ENCODE results near the gene EXD1.
"Not testable (repeated sequence)": the region's sequence is repeated elsewhere in the genome, so short reads cannot be mapped to it uniquely, and the experiment has no call there.

EXD1 gene

DNA sequence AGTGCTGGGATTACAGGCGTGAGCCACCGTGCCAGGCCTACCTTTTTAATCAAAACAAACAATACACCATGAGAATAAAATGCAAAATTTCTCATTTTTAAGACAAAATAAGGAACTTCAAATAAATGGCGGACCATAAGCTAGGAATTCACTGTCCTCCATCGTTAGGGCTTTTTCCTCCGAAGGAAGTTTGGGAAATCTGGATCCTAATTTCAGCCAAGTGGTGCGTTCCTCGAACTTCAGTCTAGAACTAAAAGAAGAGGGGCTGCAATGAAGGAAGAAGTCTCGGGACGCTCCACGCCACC lies 260 bp downstream of the EXD1 start:
- FAIRE-seq: no peak

- no peak for FAIRE-seq
Observed at GRCh38 chr15:41219381-41219780, 11.2 kb downstream of the EXD1 start.

DNA sequence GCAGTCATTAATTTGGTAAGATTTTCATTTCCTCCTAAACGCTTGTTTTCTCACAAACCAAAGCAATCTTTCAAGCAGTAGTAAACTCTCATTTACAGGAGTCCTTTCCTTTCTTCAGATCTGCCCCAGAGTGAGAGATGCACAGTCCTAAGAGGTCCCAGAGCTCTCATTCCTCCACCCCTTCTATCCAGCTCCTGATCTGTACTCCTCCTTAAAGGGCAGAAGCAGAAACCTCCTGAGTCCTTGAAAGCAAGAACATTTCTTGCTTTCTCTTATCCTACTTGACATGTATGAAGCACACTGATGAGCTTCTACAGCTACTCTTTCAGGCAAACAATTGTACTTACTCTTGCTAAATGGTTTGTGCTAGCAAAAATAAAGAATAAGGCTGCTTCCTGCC lies 11.7 kb downstream of the EXD1 start:
- no peak for FAIRE-seq

GRCh38 chr15:41215708-41216107 lies 14.8 kb downstream of the EXD1 start:
- no peak for FAIRE-seq

GRCh38 chr15:41207687-41208448 lies 22.7 kb downstream of the EXD1 start:
- FAIRE-seq: no peak

DNA sequence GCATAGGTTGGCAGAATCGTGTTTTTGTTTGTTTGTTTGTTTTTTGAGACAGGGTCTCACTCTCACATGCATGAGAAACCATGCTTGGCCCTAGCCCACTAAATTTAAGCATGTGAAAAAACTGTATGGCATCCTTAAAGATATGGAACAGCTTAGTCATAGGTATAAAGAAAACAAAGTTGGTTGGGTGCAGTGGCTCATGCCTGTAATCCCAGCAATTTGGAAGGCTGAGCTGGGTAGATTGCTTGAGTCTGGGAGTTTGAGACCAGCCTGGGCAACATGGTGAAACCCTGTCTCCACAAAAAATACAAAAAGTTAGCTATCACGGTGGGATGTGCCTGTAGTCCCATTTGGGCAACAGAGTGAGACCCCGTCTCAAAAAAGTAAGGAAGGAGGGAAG lies 25.2 kb downstream of the EXD1 start:
- FAIRE-seq: no peak

GRCh38 chr15:41203395-41203794 lies 27.2 kb downstream of the EXD1 start:
- no peak for FAIRE-seq

- no peak for FAIRE-seq
Observed at GRCh38 chr15:41199470-41199869, 31.1 kb downstream of the EXD1 start.

DNA sequence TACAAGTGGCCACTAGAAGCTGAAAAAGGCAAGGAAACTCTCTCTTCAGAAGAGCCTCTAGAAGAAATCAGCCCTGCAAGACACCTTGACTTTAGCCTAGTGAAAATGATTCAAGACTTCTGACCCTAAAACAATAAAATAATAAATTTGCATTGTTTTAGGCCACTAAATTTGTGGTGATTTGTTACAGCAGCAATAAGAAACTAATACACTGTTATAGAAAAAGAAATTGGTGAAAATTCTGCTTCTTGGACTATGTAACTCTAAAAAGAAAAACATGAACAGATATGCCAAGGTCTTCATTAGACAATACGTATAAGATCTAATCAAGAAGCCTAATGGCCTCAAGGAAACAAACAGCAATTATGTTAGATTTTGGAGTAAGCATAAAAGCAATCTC lies 36.1 kb downstream of the EXD1 start:
- FAIRE-seq: no peak

GRCh38 chr15:41183581-41183980 lies 47.0 kb downstream of the EXD1 start:
- no peak for FAIRE-seq

GRCh38 chr15:41182266-41182665 lies 48.3 kb downstream of the EXD1 start:
- FAIRE-seq: no peak

DNA sequence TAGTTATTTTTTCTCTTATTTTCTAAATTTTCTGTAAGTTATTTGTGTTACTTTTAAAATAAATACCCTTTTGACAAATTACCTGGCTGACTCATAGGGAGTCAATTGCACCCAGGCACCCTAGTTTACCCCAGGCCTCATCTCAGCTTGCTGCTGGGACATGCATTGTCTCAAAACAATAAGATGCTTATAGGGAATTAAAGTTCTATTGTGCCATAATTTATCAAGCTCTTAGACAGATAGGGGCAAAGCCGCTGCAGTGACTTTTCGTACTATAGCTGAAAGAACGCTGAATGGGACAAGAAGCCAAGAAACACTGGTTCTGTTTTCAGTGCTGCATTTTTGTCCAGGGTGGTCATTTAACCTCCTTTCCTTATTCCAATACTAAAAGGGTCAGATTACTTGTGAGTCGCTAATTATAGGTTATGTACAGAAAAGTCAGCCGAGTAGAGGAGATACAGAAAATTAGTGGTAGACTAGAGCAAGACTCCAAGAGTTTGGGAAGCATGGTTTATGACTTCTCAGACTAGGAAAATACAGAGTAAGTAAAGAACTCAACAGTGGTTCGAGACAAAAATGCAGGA lies 50.3 kb downstream of the EXD1 start:
- FAIRE-seq: no peak

GRCh38 chr15:41169781-41170180 lies 60.8 kb downstream of the EXD1 start:
- no peak for FAIRE-seq

DNA sequence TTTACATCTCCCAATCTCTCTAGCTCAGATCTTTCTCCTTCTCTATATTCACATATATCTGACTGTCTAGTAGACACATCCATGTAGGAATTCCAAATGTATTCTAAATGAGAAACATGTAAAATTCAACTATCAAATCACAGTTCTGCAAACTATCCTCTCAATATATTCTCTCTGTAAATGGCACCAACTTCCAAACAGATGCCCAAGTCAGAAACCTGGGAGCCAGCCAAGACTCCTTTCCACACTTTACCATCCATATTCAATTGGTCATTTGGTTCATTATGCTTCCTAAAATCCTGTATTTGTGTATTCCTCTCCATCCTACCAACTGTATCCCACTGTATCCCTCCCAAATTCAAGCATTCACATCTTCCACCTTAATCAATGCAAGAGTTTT lies 61.5 kb downstream of the EXD1 start:
- no peak for FAIRE-seq

DNA sequence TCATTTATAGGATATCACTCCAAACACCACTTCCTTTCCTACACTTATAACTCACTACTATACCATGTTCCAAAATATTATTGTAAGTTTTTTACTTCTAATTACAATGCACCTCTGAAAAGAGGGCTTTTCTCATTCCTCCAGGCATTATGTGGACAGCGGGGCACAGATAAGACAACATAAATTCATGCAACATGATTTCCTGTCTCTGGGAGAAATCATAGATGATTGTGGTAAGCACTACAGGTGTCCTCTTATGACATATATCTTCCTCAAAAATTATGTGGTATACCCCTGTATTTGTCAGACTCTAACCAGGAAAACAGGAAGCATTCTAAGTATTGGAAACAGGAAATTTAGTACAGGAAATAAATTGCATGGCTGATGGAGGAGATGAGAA lies 68.8 kb downstream of the EXD1 start:
- FAIRE-seq: no peak

DNA sequence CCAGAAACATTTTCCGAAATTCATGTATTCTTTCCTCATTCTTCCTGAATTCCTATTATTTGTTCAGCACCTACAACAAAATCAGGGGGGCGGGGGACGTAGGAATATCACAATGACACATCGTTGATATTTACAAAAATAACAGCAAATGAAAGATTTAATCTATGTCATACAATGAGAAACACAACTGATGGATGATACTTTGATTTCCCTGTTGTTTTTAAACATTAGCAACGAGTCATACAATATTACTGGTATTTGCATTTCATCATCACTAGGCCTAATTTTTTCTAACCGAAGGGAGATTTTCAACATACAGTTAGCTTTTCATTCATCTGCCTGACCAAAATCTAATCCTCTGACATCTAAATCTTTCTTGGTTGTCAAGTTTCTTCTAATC lies 69.2 kb downstream of the EXD1 start:
- no peak for FAIRE-seq

DNA sequence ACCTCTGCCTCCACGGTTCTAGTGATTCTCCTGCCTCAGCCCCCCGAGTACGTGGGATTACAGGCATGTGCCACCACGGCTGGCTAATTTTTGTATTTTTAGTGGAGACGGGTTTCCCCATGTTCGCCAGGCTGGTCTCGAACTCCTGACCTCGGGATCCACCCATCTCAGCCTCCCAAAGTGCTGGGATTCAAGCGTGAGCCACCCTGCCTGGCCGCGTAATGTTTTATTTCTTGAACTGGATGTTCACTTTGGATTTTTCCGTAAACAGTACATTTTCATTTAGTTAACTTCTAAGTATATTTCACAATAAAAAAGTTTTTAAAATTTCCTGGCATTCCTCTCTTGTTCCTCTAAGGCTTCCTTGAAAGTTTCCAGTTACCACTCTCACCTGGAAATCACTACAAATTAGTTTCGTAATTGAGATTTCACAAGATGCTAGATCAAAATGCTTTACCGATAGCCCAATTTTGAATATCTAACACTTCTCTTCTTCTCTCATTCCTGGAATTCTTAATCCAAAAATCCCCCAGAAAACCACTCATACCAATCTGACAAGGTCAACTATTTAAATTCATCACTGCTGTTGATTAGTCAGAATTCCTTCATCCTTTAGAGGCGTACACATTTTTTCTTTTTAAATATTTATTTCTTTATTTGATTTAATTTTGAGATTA lies 69.8 kb downstream of the EXD1 start:
- FAIRE-seq: no peak

GRCh38 chr15:41154412-41154811 lies 76.1 kb downstream of the EXD1 start:
- no peak for FAIRE-seq

GRCh38 chr15:41153733-41154132 lies 76.8 kb downstream of the EXD1 start:
- no peak for FAIRE-seq

DNA sequence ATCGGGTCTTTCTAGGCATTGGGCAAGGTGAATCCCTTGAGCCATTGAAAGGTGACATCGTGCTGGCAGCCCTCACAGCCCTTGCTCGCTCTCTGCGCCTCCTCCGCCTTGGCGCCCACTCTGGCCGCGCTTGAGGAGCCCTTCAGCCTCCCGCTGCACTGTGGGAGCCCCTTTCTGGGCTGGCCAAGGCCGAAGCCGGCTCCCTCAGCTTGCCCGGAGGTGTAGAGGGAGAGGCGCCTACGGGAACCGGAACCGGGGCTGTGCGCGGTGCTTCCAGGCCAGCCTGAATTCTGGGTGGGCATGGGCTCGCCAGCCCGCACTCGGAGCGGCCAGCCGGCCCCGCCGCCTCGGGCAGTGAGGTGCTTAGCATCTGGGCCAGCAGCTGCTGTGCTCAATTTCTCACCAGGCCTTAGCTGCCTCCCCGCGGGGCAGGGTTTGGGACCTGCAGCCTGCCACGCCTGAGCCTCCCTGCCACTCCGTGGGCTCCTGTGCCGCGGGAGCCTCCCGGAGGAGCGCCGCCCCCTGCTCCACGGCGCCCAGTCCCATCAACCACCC lies 79.0 kb downstream of the EXD1 start:
- no peak for FAIRE-seq

- no peak for FAIRE-seq
Observed at GRCh38 chr15:41150279-41150678, 80.3 kb downstream of the EXD1 start.

DNA sequence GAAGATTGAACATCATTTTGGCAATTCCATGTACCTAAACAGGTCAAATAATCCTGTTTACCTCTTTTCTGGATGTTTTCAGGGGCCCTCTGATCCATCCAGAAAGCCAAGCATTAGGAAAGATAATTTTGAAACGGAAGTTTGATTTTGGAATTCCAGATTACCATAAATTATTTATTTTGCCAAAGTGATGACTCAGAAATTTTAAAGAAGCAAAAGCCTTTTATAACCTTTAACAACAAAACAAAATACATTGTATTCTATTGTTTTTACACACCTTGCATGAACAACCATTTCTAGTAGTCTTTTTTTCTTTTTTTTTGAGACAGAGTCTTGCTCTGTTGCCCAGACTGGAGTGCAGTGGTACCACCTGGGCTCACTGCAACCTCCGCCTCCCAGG lies 82.5 kb downstream of the EXD1 start:
- no peak for FAIRE-seq

DNA sequence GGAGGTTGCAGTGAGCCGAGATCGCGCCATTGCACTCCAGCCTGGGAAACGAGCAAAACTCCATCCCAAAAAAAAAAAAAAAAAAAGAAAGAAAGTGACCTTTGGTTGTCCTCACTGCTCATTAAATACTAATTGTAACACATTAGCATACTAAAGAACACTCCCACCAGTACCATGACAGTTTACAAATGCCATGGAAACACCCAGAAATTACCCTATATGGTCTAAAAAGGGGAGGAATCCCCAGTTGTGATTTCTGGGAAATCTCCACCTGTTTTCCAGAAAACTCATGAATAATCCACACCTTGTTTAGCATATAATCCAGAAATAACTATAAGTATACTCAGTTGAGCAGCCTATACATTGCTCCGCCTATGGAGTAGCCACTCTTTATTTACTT lies 90.9 kb downstream of the EXD1 start:
- FAIRE-seq: no peak

- not testable (repeated sequence) for FAIRE-seq
Observed at GRCh38 chr15:41139112-41139511, 91.4 kb downstream of the EXD1 start.

Measured in islet of Langerhans (tissue), 1 donor.